ENCODE data around the gene CACTIN.

CACTIN gene

DNA sequence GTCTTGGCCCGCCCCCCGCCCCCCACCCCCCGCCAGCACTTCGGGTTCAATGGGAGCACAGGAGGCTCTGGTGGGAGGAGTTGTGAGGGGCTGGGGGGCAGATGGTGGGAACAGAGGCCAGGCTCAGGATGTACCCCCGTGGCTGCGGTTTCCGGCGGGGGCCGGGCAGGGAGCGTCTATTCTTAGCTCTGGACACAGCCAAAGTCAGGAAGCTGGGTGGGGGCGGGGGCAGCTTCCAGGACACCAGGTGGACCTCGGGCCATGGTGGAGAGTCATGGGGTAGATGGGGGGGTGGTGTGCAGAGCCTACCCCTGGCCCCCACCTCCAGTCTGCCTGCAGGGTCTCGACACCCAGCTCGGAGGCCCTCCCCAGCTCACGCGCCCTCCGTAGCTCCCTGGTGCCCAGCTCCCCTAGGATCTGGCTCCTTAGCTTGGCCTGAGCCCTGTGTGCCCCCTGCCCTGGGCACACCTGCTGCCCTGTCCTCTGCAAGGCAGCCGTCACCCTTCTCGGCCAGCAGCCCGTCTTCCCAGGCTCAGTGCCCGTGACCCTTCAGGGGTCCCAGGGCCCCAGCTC, 17.8 kb downstream of the CACTIN start:
- no peak for DNase-seq

DNA sequence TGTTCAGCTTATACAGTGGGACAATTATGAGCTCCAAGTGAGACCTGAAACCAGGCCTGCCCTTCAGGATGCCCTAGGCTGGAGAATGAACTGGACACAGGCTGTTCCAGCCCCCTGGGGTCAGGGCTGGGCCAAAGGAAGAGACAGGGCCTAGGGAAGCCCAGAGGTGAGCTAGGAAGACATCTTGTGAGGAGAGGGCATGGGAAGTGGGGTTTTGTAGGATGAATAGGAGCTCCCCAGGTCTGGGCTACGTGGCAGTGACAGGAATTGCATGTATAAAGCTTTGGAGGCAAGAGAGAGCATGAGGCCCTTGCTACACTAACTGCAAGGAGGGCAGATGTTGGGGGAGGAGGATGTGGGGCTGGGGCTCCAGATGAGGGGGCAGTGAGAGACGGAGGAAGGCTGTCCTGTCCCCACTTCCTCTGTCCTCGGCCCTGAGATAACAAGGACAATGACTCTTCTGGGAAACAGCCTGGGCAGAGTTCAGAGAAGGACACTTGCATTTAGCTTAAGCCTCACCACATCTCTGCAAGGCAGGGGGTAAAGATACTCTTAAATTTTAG, 18.4 kb downstream of the CACTIN start:
- DNase-seq = no peak

DNA sequence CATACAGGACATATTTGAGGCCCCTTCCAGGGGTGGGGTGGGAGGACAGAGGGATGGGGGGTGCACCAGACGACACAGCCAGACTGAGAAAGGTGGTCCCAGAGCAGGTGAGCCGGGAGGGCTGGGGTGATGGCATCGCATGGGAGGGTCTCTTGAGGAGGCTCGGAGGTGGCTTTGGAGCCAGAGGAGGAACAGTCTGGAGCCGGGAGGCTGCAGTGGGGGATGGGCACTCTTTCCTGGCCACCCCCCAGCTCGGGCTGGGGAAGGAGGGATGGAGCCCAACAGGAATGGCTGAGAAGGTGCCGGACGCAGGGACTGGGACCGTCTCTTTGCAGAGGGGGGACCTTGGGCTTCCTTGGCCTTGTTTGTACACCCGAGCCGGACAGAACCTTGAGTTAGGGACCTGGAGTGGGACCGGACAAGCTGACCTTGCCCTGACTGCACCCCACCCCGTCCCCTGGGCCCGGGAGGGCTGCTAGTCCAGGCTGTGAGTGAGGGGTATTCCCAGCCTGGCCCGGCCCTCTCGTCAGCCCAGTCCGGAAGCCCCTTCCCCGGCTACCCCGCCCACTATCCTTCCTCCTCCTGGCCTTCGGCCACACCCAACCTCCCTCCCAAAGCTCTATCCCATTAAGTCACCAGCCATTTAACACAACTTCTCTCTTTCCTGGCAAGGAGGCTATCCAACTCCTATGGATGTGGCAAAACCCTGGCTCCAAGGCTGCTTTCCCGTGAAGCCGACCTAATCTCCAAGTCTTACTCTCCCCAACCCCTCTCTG, 19.1 kb downstream of the CACTIN start:
- DNase-seq = no peak

DNA sequence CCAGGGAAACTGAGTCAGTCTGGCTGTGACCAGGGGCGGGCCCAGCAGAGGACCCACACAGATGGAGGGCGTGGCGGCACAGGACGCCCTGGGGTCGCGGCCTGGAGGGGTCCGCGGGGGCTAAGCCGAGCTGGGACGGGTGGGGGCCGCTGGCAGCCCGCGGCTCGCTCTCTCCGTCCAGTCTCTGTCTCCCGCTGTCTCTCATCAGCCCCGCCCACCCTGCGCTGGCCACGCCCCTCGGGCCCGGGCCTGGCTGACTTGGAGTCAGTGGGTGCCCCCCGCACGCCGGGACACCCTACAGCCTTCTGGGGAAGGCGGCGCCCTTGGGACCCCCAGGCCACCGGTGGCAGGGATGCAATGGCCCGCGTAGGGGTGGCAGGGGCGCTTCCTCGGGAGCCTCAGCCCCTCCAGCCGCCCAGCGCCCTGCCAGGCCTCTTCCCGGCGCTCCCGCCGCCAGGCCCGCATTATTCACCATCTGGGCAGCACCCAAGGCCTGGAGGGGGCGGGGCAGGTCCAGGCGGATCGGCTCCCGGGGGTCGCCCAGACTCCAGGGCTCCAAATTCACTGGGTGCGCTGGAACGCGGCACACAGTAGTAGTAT, 19.8 kb downstream of the CACTIN start, which contains the start of gene TBXA2R:
TBXA2R (minus strand) TSS at position 186 of the 600 bp plus-strand sequence. CDS start 6,241 bp downstream, outside the sequence.
- no peak for DNase-seq

DNA sequence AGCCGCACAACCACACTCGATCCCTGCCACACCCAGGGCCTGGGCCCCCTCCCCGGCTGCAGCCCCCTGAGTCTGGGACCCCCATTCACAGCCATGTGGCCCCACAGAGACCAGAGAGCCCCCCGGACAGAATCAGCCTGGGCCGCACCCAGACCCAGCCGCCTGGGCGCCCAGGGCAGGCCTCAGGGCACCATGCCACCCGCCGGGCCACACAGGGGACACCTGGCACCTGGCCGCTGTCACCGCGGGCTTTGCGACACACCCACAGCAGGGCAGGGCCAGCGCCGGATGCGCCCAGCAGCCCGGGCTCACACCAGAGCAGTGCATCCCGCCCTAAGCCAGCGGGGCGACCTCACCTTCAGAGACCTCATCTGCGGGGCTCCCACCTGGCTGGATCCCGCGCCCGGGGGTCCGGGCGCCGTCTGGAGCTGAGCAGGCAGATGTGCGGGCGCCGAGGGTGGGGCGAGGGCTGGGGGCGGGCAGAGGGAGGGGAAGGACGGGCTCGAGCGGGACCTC, 20.4 kb downstream of the CACTIN start:
- no peak for DNase-seq

DNA sequence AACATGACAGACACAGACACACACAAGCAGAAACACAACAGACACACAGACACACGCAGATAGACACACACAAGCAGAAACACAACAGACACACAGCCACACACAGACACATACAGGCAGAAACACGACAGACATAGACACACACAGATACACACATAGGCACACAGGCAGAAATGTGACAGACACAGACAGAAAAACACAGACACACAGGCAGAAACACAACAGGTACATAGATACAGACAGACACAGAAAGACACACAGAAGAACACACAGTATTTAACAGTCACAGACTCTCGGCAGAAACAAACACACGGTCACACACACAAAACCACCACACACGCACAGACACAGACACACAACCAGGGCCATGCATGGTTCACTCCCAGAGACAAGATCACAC, 20.8 kb downstream of the CACTIN start:
- no peak for DNase-seq

DNA sequence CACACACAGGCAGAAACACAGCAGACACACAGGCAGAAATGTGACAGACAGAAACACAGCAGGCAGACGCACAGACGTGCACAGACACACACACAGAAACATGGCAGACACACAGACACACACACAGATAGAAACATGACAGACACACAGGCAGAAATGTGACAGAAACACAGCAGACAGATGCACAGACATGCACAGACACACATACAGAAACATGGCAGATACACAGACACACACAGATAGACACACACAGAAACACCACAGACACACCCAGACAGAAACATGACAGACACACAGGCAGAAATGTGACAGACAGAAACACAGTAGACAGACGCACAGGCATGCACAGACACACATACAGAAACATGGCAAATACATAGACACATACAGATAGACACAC, 21.2 kb downstream of the CACTIN start:
- no peak for DNase-seq

DNA sequence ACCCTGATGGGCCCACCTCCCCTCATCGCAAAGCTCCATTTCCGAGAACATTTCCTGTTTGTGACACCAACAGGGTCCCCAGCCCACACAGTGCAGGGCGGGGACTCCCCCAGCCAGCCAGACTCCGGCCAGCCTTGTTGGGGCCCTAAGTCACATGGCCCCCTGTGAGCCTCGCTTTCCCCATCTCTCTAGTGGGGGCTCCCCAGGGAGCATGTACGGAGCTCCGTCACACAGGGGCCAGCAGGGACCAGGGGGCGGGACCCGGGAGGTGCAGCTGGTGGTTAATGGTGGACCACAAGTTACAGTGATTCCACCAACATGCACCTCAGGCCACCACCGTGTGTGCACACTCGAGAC, 21.6 kb downstream of the CACTIN start:
- DNase-seq = no peak

DNA sequence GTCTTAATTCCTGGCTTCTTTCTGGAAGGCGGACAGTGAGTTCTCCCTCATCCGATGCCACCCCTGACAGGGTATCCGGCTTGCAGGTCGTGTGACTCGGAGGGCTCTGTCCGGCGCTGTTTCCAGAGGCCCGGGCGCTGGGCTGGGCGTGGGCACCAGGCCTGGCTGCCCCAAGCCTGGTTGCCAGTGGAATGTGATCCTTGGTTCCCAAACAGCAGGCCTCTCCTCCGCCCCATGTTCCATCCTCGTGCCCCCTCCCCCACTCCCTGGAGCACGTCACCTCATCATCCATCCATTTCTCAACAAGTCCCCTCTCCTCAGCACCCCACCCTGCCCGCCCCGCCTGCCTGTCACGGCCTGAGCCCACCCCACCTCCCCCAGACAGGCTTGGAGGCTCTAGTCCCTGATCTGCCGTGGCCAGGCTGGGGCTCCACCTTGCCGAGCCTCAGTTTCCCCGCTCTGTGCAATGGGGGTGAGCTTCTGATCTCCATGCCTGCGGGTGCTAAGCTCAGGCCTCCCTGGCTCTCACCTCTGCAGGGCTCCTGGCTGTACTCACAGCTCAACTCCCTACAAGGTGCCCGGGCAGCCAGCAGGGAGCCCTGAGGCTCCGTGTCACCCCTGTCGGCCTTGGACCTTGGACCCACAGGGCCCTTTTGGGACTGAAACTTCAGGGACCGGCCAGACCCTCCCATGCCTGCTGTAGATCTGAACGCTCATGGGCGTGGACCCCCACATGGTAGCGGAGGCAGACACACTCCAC, 22.2 kb downstream of the CACTIN start:
- no peak for DNase-seq

DNA sequence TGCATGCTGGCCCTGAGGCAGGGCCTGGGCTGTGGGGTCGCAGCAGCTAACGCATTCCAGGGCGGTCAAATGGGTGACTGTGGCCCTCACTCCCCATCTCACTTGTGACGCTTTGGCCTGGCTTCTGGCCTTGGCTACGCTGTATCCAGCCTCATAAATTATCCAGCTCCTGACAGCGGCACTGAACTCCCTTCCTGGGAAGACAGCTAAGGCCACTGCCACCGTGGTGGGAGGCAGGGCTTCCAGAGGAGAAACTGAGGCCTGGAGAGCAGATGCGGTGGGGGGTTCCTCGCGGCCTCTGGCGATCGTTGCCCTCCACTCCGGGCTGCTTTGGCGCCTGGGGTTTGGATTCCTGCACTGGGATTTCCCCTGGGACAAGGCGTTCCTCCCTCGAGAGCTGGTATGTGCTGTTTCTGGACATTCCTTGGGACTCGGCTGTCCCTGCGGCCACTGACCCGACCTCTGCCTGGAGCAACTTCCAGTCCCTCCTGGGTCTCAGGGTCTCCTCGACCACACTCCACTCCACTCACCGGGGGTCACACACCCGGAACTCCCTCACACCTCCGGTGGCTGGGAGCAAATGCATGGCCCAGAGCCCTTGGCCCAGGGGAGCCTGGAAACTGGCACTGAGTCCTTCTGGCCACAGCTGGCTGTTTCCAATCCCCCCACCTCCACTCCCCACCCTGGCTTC, 23.3 kb downstream of the CACTIN start:
- DNase-seq = no peak

DNA sequence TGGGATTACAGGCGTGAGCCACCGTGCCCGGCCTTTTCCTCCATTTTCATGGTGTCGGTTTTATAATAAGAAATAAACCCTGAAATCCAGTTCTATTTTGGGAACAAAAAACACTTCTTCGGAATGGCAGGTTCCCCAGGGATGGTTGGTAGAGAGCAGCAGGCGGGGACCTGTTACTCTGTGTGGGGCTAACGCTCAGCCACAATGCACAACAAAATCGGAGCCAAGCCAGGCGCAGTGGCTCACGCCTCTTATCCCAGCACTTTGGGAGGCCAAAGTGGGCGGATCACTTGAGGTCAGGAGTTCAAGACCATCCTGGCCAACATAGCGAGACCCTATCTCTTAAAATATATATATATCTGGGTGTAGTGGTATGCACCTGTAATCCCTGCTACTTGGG, 25.6 kb downstream of the CACTIN start:
- no peak for DNase-seq

DNA sequence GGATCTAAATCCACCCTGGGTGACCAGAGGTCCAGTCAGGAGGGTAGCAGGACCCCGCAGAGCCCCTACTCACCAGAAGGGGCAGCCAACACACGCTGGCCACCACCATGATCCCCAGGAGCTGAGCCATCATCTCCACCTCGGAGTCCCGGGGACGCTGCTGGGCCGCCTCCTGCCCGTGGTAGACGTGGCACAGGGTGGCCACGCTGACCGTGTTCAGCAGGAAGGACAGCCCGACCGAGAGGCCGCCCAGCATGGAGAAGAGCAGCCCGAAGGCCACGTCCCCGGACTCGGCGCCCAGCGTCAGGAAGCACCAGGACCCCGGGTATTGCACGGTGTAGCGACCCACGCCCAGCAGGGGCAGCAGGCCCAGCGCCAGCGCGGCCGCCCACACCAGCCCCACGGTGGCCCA, 26.8 kb downstream of the CACTIN start:
- DNase-seq = no peak

DNA sequence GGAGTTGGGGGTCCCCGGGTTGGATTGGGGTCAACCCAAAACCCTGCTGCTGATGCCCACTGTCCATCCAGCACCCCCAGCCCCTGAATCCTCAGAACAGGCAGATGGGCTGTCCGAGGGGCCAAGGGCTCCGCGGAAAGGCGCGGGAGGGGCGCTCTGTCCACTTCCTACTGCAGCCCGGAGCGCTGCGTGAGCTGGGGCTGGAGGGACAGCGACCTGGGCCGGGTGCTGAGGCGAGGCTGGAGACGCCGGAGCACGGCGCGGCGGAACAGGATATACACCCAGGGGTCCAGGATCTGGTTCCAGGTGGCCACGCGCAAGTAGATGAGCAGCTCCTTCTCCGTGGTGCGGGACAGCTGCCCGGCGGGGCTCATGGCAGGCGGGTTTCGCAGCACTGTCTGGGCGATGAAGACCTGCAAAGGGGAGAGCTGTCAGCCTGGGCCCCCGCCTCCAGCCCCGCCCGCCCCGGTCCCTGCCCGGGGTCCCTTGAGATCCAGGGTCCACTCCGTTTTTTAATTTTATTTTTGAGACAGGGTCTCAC, 31.0 kb downstream of the CACTIN start:
- no peak for DNase-seq

DNA sequence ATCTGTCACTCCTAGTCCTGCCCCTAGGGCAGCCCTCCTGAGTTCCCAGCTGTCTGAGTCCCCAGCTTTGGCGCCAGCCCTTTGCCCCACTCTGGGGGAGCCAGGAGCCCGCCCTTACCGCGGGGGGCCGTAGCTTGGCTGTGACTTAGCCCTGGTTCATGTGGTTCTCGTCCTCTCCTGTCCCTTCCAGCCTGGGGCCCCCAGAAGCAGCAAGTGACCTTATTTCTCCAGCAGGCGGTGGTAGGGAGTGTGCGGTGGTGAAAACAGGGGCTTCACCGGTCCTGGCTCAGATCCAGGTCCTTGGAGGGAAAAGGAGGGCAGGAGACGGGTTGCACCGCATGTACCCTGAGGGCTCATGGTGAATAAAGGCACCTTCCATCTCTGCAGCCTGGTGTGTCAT, 33.4 kb downstream of the CACTIN start:
- no peak for DNase-seq

DNA sequence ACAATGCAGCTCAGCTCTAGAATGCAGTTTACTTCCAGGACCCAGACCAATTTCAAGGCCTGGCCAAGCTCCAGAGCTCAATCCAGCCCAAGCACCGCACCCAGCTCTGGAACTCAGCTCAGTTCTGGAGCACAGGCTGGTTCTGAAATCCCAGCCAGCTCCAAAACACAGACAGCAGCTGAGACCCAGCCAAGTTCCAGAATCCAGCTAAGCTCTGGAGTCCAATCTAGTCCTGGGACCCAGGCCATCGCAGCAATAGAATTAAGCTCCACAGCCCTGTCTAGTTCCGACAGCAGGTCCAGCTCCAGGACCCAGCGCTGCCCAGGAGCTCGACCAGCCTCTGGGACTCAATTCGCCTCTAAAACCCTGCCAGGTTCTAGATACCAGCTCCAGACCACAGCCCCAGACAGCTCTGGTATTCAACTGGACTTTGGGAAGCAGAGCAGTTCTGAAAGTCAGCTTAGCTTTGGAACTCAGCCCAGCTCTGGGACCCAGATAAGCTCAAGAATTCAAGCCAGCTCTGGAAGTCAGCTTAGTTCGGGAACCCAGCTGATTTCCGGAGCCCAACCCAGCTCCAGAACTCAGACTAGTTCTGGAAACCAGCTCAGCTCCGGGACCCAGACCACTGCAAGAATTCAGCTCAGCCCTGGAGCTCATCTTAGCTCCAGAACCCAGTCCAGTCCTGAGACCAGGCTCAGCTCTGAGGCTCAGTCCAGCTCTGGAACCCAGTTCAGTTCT, 34.5 kb downstream of the CACTIN start:
- DNase-seq = no peak

DNA sequence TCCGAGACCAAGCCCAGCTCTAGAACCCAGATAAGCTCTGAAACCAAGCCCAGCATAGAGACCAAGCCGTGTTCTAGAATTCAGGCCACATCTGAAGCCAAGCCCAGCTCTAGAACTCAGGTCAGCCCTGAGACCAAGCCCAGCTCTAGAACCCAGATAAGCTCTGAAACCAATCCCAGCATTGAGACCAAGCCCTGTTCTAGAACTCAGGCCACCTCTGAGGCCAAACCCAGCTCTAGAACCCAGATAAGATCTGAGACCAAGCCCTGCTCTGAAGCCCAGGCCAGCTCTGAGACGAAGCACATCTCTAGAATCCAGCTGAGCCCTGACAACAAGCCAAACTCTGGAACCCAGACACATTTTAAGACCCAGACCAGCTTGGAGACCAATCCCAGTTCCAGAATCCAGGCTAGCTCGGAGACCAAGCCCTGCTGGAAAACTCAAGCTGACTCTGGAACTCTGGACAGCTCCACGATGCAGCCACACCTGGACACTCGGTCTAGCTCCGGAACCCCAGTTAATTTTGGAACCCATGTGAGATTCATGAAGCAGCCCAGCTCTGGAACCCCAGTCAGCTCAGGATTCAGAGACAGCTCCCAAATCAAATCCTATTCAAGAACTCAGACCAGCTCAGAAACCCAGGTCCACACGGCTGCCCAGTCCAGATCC, 35.5 kb downstream of the CACTIN start:
- no peak for DNase-seq

DNA sequence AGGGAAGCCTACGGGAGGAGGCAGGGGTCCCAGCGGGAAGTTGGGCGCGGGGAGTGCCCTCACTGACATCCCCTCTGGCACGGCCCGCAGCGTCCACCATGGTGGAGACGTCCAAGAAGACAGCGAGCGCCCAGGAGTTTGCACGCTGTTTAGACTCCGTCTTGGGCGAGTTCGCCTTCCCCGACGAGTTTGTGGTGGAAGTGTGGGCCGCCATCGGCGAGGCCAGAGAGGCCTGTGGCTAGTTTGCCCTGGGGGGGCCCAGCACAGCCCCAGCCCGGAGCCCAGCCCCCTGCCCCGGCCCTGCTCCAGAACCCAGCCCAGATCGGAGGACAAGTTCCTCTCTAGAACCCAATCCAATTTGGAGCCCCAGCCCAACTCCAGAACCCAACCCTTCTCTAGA, 36.6 kb downstream of the CACTIN start:
- no peak for DNase-seq

DNA sequence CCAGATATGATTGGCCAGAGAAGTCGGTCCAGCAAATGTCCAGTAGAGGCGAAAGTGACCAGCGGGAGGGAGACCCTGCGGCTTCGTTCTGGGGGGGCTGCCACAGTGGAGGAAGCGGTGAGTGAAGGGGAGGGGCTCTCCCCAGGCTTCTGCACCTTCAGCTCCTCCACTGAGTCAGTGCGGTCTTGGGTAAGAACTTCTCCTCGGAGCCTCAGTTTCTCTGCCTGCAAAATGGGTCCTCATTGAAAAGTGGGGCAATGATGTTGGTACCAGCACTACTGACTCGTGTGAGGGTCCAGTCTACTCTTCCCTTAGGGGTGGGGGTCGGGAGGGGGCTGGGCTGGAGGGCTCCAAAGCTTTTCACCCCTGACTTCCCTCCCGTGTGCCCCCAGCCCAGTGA, 37.2 kb downstream of the CACTIN start:
- DNase-seq = no peak

DNA sequence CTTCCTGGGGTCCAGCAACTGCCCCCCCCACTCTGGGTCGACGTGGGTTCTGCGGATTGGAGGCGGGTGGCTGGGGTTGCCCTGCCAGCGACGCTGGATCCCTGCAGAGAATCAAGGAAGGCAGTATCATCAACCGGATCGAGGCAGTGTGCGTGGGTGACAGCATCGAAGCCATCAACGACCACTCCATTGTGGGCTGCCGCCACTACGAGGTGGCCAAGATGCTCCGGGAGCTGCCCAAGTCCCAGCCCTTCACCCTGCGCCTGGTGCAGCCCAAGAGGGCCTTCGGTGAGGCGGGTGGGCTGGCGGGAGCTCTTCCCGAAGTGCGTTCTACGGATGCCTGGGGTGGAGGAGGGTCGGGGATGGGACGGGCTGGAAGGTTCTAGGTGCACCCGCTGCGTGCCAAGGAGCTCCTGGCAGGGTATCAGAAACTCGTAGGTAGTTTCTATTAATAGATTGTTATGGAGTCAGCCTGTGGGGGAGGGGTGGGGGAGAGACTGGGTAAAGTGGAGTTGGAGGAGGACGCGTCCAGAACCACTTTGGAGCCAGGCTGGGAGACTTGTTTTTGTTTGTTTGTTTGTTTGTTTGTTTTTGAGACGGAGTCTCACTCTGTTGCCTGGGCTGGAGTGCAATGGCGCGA, 39.8 kb downstream of the CACTIN start:
- no peak for DNase-seq

DNA sequence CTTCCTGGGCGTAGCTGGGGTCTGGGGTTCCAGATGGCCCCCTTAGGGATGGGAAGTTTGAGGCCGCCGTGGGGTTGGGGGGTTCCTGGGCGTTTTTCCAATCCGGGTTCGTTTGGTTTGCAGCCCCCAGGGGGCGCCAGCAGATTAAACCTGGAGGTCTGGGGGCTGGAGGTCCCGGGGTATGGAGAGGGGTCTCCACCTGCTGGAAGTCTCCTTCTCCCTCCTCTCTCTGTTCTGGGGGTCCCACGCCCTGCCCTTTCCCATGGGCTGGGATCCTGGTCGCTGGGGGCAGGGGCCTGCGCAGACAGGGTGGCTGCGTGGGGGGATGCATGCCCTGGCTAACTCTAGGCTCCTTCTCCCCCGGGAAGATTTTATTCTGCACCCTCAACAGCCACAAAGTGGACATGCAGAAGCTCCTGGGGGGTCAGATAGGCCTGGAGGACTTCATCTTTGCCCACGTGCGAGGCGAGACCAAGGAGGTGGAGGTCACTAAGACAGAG, 40.4 kb downstream of the CACTIN start:
- DNase-seq = no peak

Measured in kidney glomerular epithelial cell (primary cell).